MM.1S (cell line): ENCODE results near the gene CHRM4.

Source experiments
- DNase-seq: peaks from one replicate; pipeline ENCODE4 v3.0.0-alpha.2; 2015
- H2AFZ ChIP-seq: fragments of 300-600 bp; sonication (generic); 2 replicates; pipeline ENCODE4 v1.6.0; 2016; ENCODE audit warnings: antibody characterized with exemption, low read length
- H3F3A ChIP-seq: fragments of 300-600 bp; sonication (generic); 2 replicates; pipeline ENCODE4 v1.6.1; 2016; ENCODE audit warnings: mild to moderate bottlenecking, antibody characterized with exemption, low read length, moderate library complexity, mixed read lengths; ENCODE audit not compliant: insufficient read depth
- H3K27ac ChIP-seq: fragments of 300-600 bp; sonication (generic); 2 replicates; pipeline ENCODE4 v1.5.1; 2016; ENCODE audit warnings: mild to moderate bottlenecking, low read length
- H3K27me3 ChIP-seq: fragments of 300-600 bp; sonication (generic); replicated peaks from 2 replicates; pipeline ENCODE4 v1.6.0; 2016; ENCODE audit warnings: low read length; ENCODE audit not compliant: insufficient read depth
- H3K36me3 ChIP-seq: fragments of 300-600 bp; sonication (generic); replicated peaks from 2 replicates; pipeline ENCODE4 v1.6.1; 2016; ENCODE audit warnings: mild to moderate bottlenecking, low read length, mixed read lengths; ENCODE audit not compliant: insufficient read depth
- H3K4me1 ChIP-seq: fragments of 300-600 bp; sonication (generic); 2 replicates; pipeline ENCODE4 v1.6.1; 2016; ENCODE audit warnings: low read length, mixed read lengths
- H3K4me2 ChIP-seq: fragments of 300-600 bp; sonication (generic); 2 replicates; pipeline ENCODE4 v1.6.0; 2016; ENCODE audit warnings: low read depth, low read length
- H3K4me3 ChIP-seq: fragments of 300-600 bp; sonication (generic); 2 replicates; pipeline ENCODE4 v1.5.1; 2016; ENCODE audit warnings: low read length, mixed read lengths
- H3K79me2 ChIP-seq: fragments of 300-600 bp; sonication (generic); 2 replicates; pipeline ENCODE4 v1.6.1; 2016; ENCODE audit warnings: mixed run types, low read length, mixed read lengths
- H3K9ac ChIP-seq: fragments of 300-600 bp; sonication (generic); 2 replicates; pipeline ENCODE4 v1.6.1; 2016; ENCODE audit warnings: low read length, mixed read lengths
- H3K9me2 ChIP-seq: fragments of 300-600 bp; sonication (generic); replicated peaks from 2 replicates; pipeline ENCODE4 v1.6.1; 2016; ENCODE audit warnings: mild to moderate bottlenecking, low read length, mixed read lengths; ENCODE audit not compliant: insufficient read depth
- H3K9me3 ChIP-seq: fragments of 300-600 bp; sonication (generic); replicated peaks from 2 replicates; pipeline ENCODE4 v1.6.1; 2016; ENCODE audit warnings: mild to moderate bottlenecking, low read length, mixed read lengths; ENCODE audit not compliant: insufficient read depth
- H4K20me1 ChIP-seq: fragments of 300-600 bp; sonication (generic); 2 replicates; pipeline ENCODE4 v1.6.1; 2016; ENCODE audit warnings: mild to moderate bottlenecking, low read length, moderate library complexity, mixed read lengths; ENCODE audit not compliant: insufficient read depth
- EZH2 ChIP-seq: fragments of 300-600 bp; sonication (generic); optimal IDR thresholded peaks from 2 replicates; pipeline ENCODE3; 2017; ENCODE audit warnings: low read depth, mild to moderate bottlenecking, antibody characterized with exemption, low read length, mixed read lengths
- EZH2phosphoT487 ChIP-seq: fragments of 300-600 bp; sonication (generic); IDR thresholded peaks from 2 replicates; pipeline ENCODE4 v1.6.1; 2018; ENCODE audit warnings: antibody characterized with exemption, low read length
- TF ChIP-seq, protein P1 (sequence below): fragments of 300-600 bp; sonication (generic); IDR thresholded peaks from 2 replicates; pipeline ENCODE4 v1.5.1; 2016; ENCODE audit warnings: antibody characterized with exemption, low read length, mixed read lengths

CHRM4 gene

DNA sequence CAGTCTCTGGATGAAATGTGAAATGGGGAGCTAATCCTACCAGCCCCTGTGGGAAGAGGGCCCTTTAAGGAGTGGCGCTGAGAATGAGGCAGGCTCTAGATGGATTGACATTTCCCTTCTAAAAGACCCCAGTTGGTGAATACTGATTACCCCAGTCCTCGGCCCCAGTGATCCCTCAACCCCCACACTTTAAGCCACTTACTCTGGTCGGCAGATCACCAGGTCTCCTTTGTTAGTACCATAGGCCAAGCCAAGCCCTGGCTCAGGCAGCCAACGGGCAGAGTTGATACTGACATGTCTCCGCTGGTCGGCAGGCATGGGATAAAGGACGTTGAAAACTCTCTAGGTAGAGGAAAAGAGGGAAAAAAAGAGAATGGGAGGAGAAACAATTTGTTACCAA lies 26.1 kb upstream of the CHRM4 start:
- DNase-seq: no peak
- Histone ChIP-seq H3K27ac (no peak overlapping the region), H3K4me1 (no peaks in the 10 kb centered on the region), H3K27me3 (no peaks in the 10 kb centered on the region), H3K9ac (no peak overlapping the region), H3F3A (no peaks in the 10 kb centered on the region), H3K4me3 (no peak overlapping the region), H3K79me2 (no peaks in the 10 kb centered on the region), H3K4me2 (no peak overlapping the region), H3K36me3 (no peaks in the 10 kb centered on the region), H3K9me3 (no peaks in the 10 kb centered on the region), H3K9me2 (no peaks in the 10 kb centered on the region), H4K20me1 (no peaks in the 10 kb centered on the region), H2AFZ (no peak overlapping the region)
- TF ChIP-seq EZH2phosphoT487 (no peak), EZH2 (no peak)
- TF ChIP-seq, protein P1, sequence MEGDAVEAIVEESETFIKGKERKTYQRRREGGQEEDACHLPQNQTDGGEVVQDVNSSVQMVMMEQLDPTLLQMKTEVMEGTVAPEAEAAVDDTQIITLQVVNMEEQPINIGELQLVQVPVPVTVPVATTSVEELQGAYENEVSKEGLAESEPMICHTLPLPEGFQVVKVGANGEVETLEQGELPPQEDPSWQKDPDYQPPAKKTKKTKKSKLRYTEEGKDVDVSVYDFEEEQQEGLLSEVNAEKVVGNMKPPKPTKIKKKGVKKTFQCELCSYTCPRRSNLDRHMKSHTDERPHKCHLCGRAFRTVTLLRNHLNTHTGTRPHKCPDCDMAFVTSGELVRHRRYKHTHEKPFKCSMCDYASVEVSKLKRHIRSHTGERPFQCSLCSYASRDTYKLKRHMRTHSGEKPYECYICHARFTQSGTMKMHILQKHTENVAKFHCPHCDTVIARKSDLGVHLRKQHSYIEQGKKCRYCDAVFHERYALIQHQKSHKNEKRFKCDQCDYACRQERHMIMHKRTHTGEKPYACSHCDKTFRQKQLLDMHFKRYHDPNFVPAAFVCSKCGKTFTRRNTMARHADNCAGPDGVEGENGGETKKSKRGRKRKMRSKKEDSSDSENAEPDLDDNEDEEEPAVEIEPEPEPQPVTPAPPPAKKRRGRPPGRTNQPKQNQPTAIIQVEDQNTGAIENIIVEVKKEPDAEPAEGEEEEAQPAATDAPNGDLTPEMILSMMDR: no peak

DNA sequence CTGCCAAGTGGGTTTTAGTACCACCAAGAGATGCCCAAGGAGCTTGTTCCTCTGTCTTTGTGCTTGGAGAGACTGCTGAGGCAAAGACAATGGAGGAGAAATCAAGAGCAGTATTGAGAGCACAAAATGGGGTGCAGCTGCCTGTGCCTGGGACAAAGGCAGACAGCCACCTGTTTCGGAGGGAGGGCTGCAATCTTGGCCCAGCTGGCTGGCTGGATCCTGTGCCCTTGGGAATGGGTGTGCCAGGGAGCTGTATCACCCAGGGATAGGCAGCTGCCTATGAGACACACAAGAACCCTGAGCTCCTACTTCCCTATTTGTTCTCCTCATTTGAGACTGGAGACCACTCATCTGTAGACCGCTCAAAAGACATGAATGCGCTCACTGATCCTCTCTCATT lies 23.3 kb upstream of the CHRM4 start:
- Histone ChIP-seq H3K9me2 (no peaks in the 10 kb centered on the region), H3K36me3 (no peaks in the 10 kb centered on the region), H3F3A (no peaks in the 10 kb centered on the region), H3K27me3 (no peaks in the 10 kb centered on the region), H3K27ac (no peak overlapping the region), H2AFZ (no peak overlapping the region), H3K4me1 (no peaks in the 10 kb centered on the region), H4K20me1 (no peaks in the 10 kb centered on the region), H3K79me2 (no peaks in the 10 kb centered on the region), H3K4me3 (no peak overlapping the region), H3K9me3 (no peaks in the 10 kb centered on the region), H3K4me2 (no peak overlapping the region), H3K9ac (no peak overlapping the region)
- no peak for DNase-seq
- no peak for TF ChIP-seq EZH2
- TF ChIP-seq, protein P1: no peak
- no peak for TF ChIP-seq EZH2phosphoT487

DNA sequence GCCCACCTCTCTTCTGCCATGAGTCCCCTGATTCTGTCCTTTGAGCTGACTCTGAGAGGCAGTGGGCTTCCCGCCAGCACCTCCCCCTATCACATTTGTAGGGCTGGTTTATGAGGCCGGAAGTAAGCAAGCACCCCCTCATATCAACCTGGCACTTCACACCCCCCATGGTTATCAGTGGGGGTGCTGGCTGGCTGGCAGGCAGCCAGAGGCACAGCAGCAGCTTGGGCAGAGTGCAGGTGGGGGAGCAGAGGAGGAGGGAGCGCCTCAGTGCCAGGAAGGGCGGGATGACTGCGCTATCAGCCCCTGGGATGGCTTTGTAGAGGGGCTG lies 22.9 kb upstream of the CHRM4 start:
- Histone ChIP-seq H3K4me1 (no peaks in the 10 kb centered on the region), H3K9me2 (no peaks in the 10 kb centered on the region), H3K36me3 (no peaks in the 10 kb centered on the region), H3K4me3 (no peak overlapping the region), H3K9me3 (no peaks in the 10 kb centered on the region), H3K27me3 (no peaks in the 10 kb centered on the region), H2AFZ (no peak overlapping the region), H3K79me2 (no peaks in the 10 kb centered on the region), H4K20me1 (no peaks in the 10 kb centered on the region), H3F3A (no peaks in the 10 kb centered on the region), H3K9ac (no peak overlapping the region), H3K27ac (no peak overlapping the region), H3K4me2 (no peak overlapping the region)
- no peak for DNase-seq
- TF ChIP-seq EZH2phosphoT487 (no peak), EZH2 (no peak)
- TF ChIP-seq, protein P1: no peak
